ENCODE results near the gene ADAMTS2. TPM values are rescaled to one million over a fixed set of nuclear protein-coding genes. Genes with fewer than 3 reads are reported as not detected.

Gene ADAMTS2
- total RNA-seq, 2 experiments from 2014 or later: not detected

- H3K36me3 Mint-ChIP-seq: no peaks in the 10 kb centered on the region
- H3K27ac Mint-ChIP-seq: no peak overlapping the region
- peaks cover 12% of the 10 kb centered on the region for H3K27me3 Mint-ChIP-seq
- H3K9me3 Mint-ChIP-seq: peaks cover 6% of the 10 kb centered on the region
- POLR2A ChIA-PET: interaction anchor here (0.7 kb wide), 1 partner anchor 1009 kb away, joined by 6 read pairs; no protein-coding TSS in a partner anchor
- DNase-seq: peak; percentile 6
- H3K4me1 Mint-ChIP-seq: no peaks in the 10 kb centered on the region
- H3K4me3 Mint-ChIP-seq: no peak overlapping the region
- no peak for ATAC-seq (ENCODE audit: low read depth)
Measured at GRCh38 chr5:179251276-179251969, 93.8 kb downstream of the ADAMTS2 start.

GRCh38 chr5:179250561-179251225 lies 94.6 kb downstream of the ADAMTS2 start:
- Mint-ChIP-seq H3K4me3 (no peak overlapping the region), H3K27ac (no peak overlapping the region), H3K36me3 (no peaks in the 10 kb centered on the region), H3K4me1 (no peaks in the 10 kb centered on the region), H3K27me3 (peaks cover 12% of the 10 kb centered on the region), H3K9me3 (peaks cover 8% of the 10 kb centered on the region)
- no peak for ATAC-seq (ENCODE audit: low read depth)
- POLR2A ChIA-PET: no interaction called here
- DNase-seq: peak; percentile 7

- no peaks in the 10 kb centered on the region for H3K36me3 Mint-ChIP-seq
- no peak overlapping the region for H3K4me3 Mint-ChIP-seq
- POLR2A ChIA-PET: no interaction called here
- ATAC-seq (ENCODE audit: low read depth) (no peak), DNase-seq (no peak)
- H3K27ac Mint-ChIP-seq: no peak overlapping the region
- peaks cover 9% of the 10 kb centered on the region for H3K27me3 Mint-ChIP-seq
- no peaks in the 10 kb centered on the region for H3K4me1 Mint-ChIP-seq
- H3K9me3 Mint-ChIP-seq: peaks cover 8% of the 10 kb centered on the region
Measured at GRCh38 chr5:179246227-179246626, 99.0 kb downstream of the ADAMTS2 start.

GRCh38 chr5:179245031-179245430 lies 100.2 kb downstream of the ADAMTS2 start:
- H3K4me1 Mint-ChIP-seq: no peaks in the 10 kb centered on the region
- H3K27ac Mint-ChIP-seq: no peak overlapping the region

GRCh38 chr5:179244044-179244443 lies 101.2 kb downstream of the ADAMTS2 start:
- no peak for DNase-seq
- no peak overlapping the region for H3K4me3 Mint-ChIP-seq
- POLR2A ChIA-PET: no interaction called here
- H3K36me3 Mint-ChIP-seq: no peaks in the 10 kb centered on the region
- peaks cover 12% of the 10 kb centered on the region for H3K9me3 Mint-ChIP-seq
- H3K27me3 Mint-ChIP-seq: peaks cover 4% of the 10 kb centered on the region
- H3K27ac Mint-ChIP-seq: no peak overlapping the region
- ATAC-seq (ENCODE audit: low read depth): no peak
- no peaks in the 10 kb centered on the region for H3K4me1 Mint-ChIP-seq

More at GRCh38 chr5:179245031-179245430, 100.2 kb downstream of the ADAMTS2 start:
- H3K36me3 Mint-ChIP-seq: no peaks in the 10 kb centered on the region
- no peak for DNase-seq
- ATAC-seq (ENCODE audit: low read depth): no peak
- POLR2A ChIA-PET: no interaction called here
- peaks cover 9% of the 10 kb centered on the region for H3K27me3 Mint-ChIP-seq
- no peak overlapping the region for H3K4me3 Mint-ChIP-seq
- H3K9me3 Mint-ChIP-seq: peaks cover 8% of the 10 kb centered on the region

GRCh38 chr5:179243333-179243732 lies 101.9 kb downstream of the ADAMTS2 start:
- H3K27ac Mint-ChIP-seq: no peak overlapping the region
- ATAC-seq (ENCODE audit: low read depth): no peak
- H3K9me3 Mint-ChIP-seq: peaks cover 13% of the 10 kb centered on the region
- POLR2A ChIA-PET: no interaction called here
- H3K27me3 Mint-ChIP-seq: peaks cover 4% of the 10 kb centered on the region
- DNase-seq: no peak
- no peaks in the 10 kb centered on the region for H3K36me3 Mint-ChIP-seq
- no peaks in the 10 kb centered on the region for H3K4me1 Mint-ChIP-seq
- no peak overlapping the region for H3K4me3 Mint-ChIP-seq

GRCh38 chr5:179242676-179243075 lies 102.6 kb downstream of the ADAMTS2 start:
- no peak for ATAC-seq (ENCODE audit: low read depth)
- peaks cover 4% of the 10 kb centered on the region for H3K27me3 Mint-ChIP-seq
- no peaks in the 10 kb centered on the region for H3K36me3 Mint-ChIP-seq
- peak; percentile 5 for DNase-seq
- no peaks in the 10 kb centered on the region for H3K4me1 Mint-ChIP-seq
- POLR2A ChIA-PET: no interaction called here
- no peak overlapping the region for H3K27ac Mint-ChIP-seq
- H3K4me3 Mint-ChIP-seq: no peak overlapping the region
- peaks cover 14% of the 10 kb centered on the region for H3K9me3 Mint-ChIP-seq

- no peak for ATAC-seq (ENCODE audit: low read depth)
- H3K9me3 Mint-ChIP-seq: peaks cover 11% of the 10 kb centered on the region
- POLR2A ChIA-PET: no interaction called here
- H3K4me1 Mint-ChIP-seq: no peaks in the 10 kb centered on the region
- no peak overlapping the region for H3K27ac Mint-ChIP-seq
- DNase-seq: peak; percentile 5
- no peaks in the 10 kb centered on the region for H3K27me3 Mint-ChIP-seq
- no peaks in the 10 kb centered on the region for H3K36me3 Mint-ChIP-seq
- no peak overlapping the region for H3K4me3 Mint-ChIP-seq
Measured at GRCh38 chr5:179241764-179242370, 103.4 kb downstream of the ADAMTS2 start.

- Mint-ChIP-seq H3K9me3 (peaks cover 6% of the 10 kb centered on the region), H3K4me3 (no peak overlapping the region), H3K36me3 (no peaks in the 10 kb centered on the region), H3K27me3 (no peaks in the 10 kb centered on the region), H3K4me1 (no peaks in the 10 kb centered on the region), H3K27ac (no peak overlapping the region)
- POLR2A ChIA-PET: no interaction called here
- ATAC-seq (ENCODE audit: low read depth) (no peak), DNase-seq (peak; percentile 5)
Measured at GRCh38 chr5:179241175-179241574, 104.1 kb downstream of the ADAMTS2 start.

- POLR2A ChIA-PET: no interaction called here
- Mint-ChIP-seq H3K9me3 (peaks cover 6% of the 10 kb centered on the region), H3K27me3 (no peaks in the 10 kb centered on the region), H3K27ac (no peak overlapping the region), H3K4me3 (no peak overlapping the region), H3K4me1 (no peaks in the 10 kb centered on the region), H3K36me3 (no peaks in the 10 kb centered on the region)
- ATAC-seq (ENCODE audit: low read depth) (no peak), DNase-seq (no peak)
Measured at GRCh38 chr5:179240561-179240960, 104.7 kb downstream of the ADAMTS2 start.

GRCh38 chr5:179239256-179240135 lies 105.8 kb downstream of the ADAMTS2 start:
- Mint-ChIP-seq H3K4me3 (no peak overlapping the region), H3K4me1 (no peaks in the 10 kb centered on the region), H3K27me3 (no peaks in the 10 kb centered on the region), H3K36me3 (no peaks in the 10 kb centered on the region), H3K9me3 (peaks cover 6% of the 10 kb centered on the region), H3K27ac (no peak overlapping the region)
- POLR2A ChIA-PET: no interaction called here
- ATAC-seq (ENCODE audit: low read depth): no peak
- DNase-seq: peak; percentile 9

- Mint-ChIP-seq H3K36me3 (no peaks in the 10 kb centered on the region), H3K4me1 (no peaks in the 10 kb centered on the region), H3K27me3 (no peaks in the 10 kb centered on the region), H3K27ac (no peak overlapping the region), H3K9me3 (peaks cover 6% of the 10 kb centered on the region), H3K4me3 (no peak overlapping the region)
- POLR2A ChIA-PET: no interaction called here
- no peak for DNase-seq
- ATAC-seq (ENCODE audit: low read depth): no peak
Measured at GRCh38 chr5:179238628-179238970, 106.7 kb downstream of the ADAMTS2 start.

GRCh38 chr5:179237770-179238627 lies 107.3 kb downstream of the ADAMTS2 start:
- H3K36me3 Mint-ChIP-seq: no peaks in the 10 kb centered on the region
- DNase-seq (no peak), ATAC-seq (ENCODE audit: low read depth) (no peak)
- POLR2A ChIA-PET: no interaction called here
- peaks cover 6% of the 10 kb centered on the region for H3K9me3 Mint-ChIP-seq
- no peak overlapping the region for H3K4me3 Mint-ChIP-seq
- H3K27ac Mint-ChIP-seq: no peak overlapping the region
- H3K4me1 Mint-ChIP-seq: no peaks in the 10 kb centered on the region
- H3K27me3 Mint-ChIP-seq: no peaks in the 10 kb centered on the region
